HG03439 (cell line): Measurements from ENCODE around the gene ACTN1.

Experiments used
- ATAC-seq: cut with Tn5 transposase; IDR thresholded peaks from one replicate; pipeline ENCODE4 v1.9.1; 2021; ENCODE audit warnings: mild to moderate bottlenecking, moderate library complexity; ENCODE audit not compliant: unreplicated experiment

ACTN1 gene

DNA sequence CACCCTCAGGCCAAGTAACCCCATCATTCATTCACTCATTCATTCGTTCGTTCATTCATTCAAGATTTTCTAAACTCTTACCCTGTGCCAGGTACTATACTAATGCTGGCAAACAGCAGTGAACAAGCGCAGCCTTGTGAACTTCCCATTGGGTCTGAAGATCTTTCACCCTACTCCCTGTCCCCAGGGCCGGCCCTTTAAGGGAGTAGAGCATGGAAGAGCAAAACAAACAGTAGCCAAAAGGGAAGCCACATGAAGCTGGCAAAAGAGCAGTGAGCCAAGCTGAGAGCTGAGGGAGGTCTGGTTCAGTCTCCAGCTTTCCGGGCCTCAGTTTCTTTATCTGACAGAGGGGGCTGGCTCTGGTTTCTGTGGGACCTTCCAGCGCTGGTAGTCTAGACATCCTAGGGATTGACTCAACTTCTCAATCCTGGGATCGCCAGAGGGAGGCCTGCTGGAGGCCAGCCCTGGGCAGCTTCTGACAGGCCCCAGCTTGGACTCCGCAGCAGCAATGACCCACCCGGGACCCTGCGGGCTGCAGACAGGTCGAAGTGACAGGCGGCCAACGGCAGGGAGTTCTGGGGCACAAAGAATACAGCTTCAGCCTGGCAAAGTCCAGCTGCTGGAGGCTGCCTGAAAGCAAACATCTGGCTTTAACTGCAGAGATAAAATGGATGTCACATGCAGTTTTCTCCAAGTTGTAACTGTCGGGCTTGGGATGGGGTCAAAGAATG, 27.1 kb downstream of the ACTN1 start:
- no peak for ATAC-seq

DNA sequence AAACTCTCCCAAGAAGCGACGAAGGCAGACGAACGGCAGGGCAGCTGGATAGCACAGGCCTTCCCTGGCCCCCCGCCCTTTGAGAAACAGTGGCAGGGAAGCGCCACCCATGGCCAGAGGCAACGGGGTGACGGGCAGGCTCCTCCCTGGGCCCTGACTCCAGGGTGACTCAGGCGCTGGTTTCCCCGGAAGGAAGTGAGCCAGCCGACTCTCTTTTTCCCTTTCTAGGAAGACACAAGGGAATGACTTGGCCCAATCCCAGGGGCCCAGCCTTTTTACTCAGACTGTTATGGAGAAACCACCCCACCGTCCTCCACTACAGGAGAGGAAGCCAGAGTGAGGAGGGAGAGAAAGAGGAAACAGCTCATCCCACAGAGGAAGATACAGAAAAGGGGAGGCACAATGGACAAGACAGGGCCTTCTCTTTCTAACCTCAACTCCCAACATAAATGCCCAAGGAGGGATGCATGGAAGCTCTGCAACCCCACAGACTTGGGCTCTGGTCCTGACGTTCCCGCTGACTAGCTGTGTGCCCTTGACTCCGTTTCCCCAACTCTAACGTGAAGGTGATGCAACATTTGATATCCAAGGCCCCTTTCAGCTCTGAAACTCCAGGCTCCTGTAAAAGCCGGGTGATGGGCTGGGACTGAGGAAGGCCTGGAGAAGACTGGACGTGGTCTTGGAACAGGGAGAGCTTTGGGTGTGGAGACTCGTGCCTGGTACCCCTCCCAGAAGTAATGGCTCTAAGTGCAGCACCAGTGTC, 27.9 kb downstream of the ACTN1 start:
- ATAC-seq, result no peak

DNA sequence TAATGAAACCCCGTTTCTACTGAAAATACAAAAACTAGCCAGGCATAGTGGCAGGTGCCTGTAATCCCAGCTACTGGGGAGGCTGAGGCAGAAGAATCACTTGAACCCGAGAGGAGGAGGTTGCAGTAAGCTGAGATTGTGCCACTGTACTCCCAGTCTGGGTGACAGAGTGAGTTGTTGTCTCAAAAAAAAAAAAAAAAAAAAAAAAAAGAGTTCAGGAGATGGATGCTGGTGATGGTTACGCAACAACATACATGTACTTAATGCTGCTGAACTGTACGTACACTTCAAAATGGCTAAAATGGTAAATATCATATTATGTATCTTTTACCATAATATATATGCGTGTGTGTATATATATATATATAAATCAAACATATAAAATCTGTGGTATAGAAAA, 29.0 kb downstream of the ACTN1 start:
- ATAC-seq, result no peak

- ATAC-seq, result no peak
Measured at GRCh38 chr14:68949601-68949965, 29.5 kb downstream of the ACTN1 start.

GRCh38 chr14:68948686-68949600, 30.2 kb downstream of the ACTN1 start:
- ATAC-seq, result no peak

DNA sequence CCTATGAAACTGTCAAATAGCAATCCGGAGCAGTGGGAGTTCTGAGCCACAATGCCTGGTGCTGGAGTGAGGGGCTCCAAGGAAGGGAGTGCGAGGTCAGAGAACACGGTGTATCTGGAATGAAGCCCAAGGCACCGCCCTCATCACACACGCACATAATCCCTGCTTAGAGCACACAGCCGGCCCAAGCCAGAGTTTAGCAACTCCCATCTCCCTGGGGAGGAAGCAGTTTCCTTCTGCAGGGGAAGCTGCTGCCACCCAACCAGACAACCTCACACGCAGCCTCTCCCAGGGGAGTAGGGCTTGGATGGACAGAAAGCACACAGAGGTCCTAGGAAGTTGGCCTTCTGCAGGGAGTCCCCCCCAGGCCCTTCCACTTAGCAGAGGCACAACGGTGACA, 31.3 kb downstream of the ACTN1 start:
- no peak for ATAC-seq

DNA sequence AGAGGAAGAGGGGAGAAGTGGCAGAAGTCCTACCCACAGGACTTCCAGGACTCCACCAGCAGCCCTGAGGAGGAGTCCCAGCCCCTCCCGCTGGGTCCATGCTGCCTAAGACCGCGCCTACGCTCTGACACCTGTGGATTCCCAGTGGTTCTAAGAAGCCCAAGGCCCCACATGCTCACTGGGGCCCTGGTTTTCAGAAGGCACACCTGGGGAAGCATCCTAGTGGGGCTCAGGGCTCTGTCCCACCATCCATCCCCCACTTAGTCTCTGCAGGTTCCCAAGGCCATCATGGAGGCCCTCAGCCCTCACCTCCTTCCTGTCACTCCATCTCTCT, 32.6 kb downstream of the ACTN1 start:
- no peak for ATAC-seq

- ATAC-seq, result no peak
Measured at GRCh38 chr14:68945585-68946488, 33.3 kb downstream of the ACTN1 start.

DNA sequence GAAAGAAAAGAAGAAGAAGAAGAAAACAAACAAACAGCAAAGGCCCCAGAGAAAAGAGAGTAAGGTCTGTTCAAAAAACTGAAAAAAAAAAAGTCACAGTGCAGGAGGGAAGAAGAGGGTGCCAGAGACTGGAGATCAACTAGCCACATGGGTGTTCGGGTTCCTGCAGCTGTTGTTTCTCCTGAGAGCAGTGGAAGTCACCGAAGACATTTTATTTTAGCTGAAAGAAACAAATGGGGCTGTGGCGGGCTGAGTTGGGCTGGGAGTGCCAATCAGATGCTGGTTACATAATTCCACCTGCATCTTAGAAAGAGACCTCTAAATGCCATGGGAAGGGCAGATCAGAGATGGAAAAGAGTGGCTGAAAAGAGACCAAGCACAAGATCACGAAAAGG, 33.9 kb downstream of the ACTN1 start:
- no peak for ATAC-seq

DNA sequence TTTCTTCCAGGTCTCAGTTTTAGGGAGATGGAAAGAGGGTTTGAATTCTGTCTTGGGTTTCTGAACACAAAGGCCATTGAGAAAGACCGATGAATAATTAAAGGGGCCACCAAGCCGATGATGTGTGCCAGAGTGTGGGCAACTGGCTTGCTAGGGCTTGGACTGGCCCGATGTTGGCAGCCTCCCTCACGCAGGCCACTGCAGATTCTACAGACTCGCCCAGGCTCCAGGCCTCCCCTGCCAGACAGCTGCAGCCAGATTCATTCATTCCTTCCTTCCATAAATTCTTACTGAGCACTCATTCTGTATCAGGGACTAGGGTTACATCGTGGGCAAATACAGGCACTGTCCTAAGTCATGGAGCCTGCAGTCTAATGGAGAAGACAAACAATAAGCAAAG, 34.9 kb downstream of the ACTN1 start:
- ATAC-seq, result no peak

DNA sequence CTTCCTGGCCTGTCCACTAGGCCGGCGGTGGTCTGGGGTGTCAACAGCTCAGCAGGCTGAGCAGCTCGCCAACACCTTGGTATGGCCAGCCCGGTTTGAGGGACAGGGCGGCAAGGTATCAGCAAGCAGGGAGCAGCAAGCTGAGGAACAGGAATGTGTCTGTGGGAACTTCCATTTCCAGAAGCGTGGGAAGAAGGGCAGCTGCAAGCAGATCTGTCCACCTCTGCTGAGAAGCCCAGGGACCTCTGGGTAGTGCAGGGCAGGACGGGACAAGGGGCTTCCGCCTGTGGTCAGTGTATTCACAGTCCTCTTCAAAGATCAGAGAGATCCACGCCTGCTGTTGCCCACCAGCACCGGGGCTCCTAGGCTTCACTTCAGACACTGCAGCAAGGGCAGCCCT, 36.0 kb downstream of the ACTN1 start:
- no peak for ATAC-seq

- no peak for ATAC-seq
Measured at GRCh38 chr14:68942296-68943035, 36.6 kb downstream of the ACTN1 start.

GRCh38 chr14:68941820-68942219, 37.3 kb downstream of the ACTN1 start:
- ATAC-seq, result no peak

DNA sequence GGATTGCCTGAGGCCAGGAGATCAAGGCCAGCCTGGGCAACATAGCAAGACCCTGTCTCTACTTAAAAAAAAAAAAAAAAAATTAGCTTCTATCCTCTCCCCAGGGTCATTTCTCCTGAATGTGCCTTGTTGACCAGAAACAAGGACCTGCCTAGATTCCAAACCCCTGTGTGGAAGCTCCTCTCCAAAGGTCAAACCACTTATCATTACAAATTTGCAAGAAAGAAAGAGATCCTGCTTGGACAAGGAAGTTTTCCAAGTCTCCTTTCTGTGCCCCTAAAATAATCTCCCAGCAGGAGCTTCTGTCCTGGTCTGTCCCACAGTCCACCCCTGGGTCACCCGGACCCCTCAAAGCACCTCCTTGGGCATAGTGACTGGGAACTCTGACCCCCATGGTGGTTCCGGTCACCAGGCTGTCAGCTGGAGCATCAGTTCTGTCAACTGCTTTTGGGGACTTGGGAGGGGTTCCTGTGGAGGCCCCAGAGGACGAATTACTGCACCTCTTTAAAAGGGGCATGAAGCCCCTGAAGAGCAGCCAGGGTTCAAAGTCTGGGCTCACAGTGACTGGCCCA, 38.4 kb downstream of the ACTN1 start:
- no peak for ATAC-seq

DNA sequence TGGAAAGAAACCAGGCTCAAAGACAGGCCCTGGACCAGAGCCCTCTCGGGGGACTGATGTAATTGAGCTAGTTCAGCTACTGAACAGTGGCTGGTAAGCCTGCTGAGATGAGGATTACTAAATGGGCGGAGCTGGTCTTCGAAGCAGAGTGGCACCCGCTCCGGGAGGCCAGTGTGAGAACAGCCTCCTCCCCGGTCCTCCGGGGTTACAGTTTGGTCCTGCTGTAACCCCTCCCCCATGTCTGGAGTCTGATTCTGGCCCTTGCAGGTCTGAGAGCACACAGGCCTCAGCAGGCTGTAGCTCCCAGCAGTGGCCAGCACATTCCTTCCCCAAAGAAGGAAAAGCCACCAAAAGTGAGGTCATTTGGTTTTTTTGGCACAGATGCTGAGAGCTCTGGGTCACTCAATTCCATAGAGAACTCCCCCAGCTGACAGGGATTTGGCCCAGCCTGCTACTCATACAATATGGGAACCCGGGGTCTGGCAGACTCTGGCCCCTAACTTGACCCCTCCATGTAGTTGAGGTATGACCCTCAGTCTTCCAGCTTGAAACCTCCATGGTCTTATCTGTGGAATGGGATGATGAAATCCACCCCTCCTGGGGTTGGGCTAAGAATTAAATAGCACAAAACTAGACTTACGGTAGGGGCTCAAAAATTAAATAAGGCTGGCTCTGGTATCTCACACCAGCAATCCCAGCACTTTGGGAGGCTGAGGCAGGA, 39.0 kb downstream of the ACTN1 start:
- no peak for ATAC-seq

DNA sequence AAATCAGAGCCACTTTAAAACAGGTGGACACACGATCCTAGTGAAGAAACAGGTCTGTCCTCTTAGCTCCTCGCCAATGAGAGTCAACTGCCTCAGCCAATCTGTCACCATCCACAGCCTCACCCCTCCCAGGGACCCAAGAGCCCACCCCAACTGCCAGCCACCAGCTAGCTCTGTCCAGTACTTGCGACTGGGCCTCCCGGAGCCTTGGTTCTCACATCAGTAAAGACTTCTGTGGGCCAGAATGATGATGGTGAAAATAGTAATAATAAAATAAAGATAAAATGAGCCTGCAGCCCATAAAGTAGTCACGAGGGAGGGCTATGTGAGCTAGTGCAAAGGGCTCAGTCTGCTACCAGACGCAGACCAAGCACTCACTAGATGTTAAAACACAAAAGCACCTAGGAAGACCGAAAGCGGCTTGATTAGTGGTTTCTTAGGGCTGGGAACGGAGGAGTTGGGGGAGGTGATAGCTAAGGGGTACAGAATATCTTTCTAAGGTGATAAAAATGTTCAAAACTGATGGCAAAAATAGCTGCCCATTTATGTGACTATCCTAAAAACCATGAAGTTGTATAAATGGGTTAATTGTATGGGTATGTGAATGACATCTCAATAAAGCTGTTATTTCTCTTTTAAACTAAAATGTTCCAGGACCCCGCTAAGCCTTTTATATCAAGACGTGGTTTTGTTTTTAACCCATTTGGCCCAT, 39.8 kb downstream of the ACTN1 start:
- no peak for ATAC-seq

DNA sequence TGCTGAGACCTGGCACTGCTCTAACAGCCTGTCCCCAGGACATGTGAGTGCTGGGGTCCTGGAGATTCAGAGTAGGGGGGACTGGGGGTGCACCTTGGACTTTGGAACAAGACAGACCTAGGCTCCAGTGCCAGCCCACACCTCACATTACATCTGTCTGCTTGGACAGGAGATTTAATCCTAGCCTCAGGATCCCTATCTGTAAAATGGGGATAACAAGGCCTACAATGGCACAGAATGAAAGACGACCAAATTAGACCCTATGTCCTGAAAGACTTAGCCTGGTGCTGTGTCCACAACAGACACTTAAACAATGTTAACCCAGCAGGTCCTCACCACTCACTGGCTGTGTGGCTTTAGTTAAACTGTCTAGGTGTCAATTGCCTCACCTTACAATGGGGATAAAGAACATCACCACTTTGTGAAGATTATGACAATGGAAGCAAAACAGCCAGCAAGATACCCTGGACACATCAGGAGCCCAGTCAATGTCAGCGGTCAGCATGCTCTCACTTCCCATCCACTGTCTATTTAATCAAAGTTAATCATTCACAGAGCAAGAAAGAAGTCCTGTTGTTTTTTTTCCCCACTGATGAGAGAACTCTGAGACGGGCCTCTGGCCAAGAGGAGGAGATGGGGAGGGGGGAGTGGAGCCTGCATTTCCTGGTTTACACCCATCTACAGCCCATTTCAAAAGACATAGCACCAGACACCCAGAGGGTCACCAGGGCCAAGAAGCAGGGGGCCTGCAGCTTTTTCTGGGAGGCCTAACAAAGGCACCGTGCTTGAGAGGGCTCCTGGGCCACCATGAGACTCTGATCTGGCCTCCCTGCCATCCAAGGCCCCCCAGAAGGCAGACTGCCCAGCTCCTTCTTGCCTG, 40.6 kb downstream of the ACTN1 start:
- ATAC-seq, result no peak
